SH-SY5Y (cell line): ENCODE data around the gene UFL1.

Experiments used
- GATA2 ChIP-seq: IDR thresholded peaks from 2 replicates; pipeline ENCODE4 v1.6.1; 2011; ENCODE audit warnings: mild to moderate bottlenecking, low read depth, low read length
- GATA3 ChIP-seq: IDR thresholded peaks from 2 replicates; pipeline ENCODE4 v1.6.1; 2011; ENCODE audit warnings: low read depth, mild to moderate bottlenecking, low read length, moderate library complexity

- TF ChIP-seq GATA2, result no peak
- no peak for TF ChIP-seq GATA3
These were observed 60.4 kb downstream of the UFL1 start for GRCh38 chr6:96582021-96582420.
